HUES64 (cell line): ENCODE measurements around the gene ARMC8.

Experiments used
- H3K27ac ChIP-seq: 2 replicates; pipeline ENCODE4 v1.7.0; 2013; ENCODE audit warnings: low read depth, low read length, inconsistent platforms
- H3K27me3 ChIP-seq: 2 replicates; pipeline ENCODE4 v1.6.1; 2013; ENCODE audit warnings: mild to moderate bottlenecking, low read length; ENCODE audit not compliant: insufficient read depth
- H3K36me3 ChIP-seq: 2 replicates; pipeline ENCODE4 v1.6.1; 2013; ENCODE audit warnings: mild to moderate bottlenecking, low read length; ENCODE audit not compliant: insufficient read depth
- H3K4me1 ChIP-seq: 2 replicates; pipeline ENCODE4 v1.6.1; 2013; ENCODE audit warnings: mild to moderate bottlenecking, low read length, moderate library complexity; ENCODE audit not compliant: insufficient read depth
- H3K4me3 ChIP-seq: 2 replicates; pipeline ENCODE4 v1.5.1; 2013; ENCODE audit warnings: mild to moderate bottlenecking, low read length, moderate library complexity
- H3K9ac ChIP-seq: 2 replicates; pipeline ENCODE4 v1.6.1; 2013; ENCODE audit warnings: mild to moderate bottlenecking, low read depth, low read length
- H3K9me3 ChIP-seq: 2 replicates; pipeline ENCODE4 v1.6.1; 2013; ENCODE audit warnings: low read depth, low read length; ENCODE audit not compliant: insufficient read depth
- WGBS: fragments of 150-250, 120-280 bp; methylation state at CpG from one replicate; pipeline ENCODE4 v1.1.7; 2013; ENCODE audit warnings: missing lambda C conversion rate; 5-methylcytosine and 5-hydroxymethylcytosine counted together

ARMC8 gene

GRCh38 chr3:138331143-138331894, 144.2 kb downstream of the ARMC8 start:
- Histone ChIP-seq H3K27ac (no peak overlapping the region), H3K27me3 (peaks cover 5% of the 10 kb centered on the region; the same call in 1 of the 2 replicates), H3K9ac (no peak overlapping the region), H3K36me3 (no peaks in the 10 kb centered on the region), H3K4me3 (no peak overlapping the region), H3K9me3 (no peaks in the 10 kb centered on the region), H3K4me1 (peaks cover 8% of the 10 kb centered on the region)
- WGBS, result 91% methylated on average over 6 of the region's 6 CpGs

DNA sequence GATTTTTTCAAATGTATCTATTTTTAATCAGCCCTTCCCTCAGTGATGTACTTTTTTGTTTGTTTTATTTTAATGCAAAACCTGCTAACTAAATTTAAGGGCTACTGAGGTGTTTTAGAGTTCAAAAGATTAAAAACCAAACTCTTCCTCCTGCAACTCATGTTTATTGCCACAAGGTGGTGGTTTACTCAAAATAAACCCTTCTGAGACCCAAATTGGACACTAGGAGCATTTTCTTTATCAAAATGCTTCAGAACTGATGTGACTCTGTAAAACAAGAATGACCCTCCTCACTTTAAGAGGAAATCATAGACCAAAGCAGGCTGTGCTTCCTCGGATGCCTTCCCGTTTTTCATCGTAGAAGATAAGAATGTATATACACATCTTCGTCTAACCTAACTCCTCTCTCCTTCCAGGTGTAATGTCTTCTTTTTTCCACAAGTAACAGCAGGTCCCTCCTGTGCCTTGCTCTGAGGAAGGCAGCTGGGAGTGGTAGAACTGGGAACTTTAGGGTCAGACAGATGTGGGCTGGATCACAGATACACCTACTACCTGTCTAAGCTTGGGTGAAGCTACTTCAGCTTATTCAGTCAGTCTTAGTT, 145.5 kb downstream of the ARMC8 start:
- WGBS, result 72% methylated on average over 4 of the region's 4 CpGs
- H3K9me3 ChIP-seq, result no peaks in the 10 kb centered on the region
- H3K9ac ChIP-seq, result no peak overlapping the region
- no peaks in the 10 kb centered on the region for H3K36me3 ChIP-seq
- no peak overlapping the region for H3K4me3 ChIP-seq
- peaks cover 12% of the 10 kb centered on the region for H3K4me1 ChIP-seq
- H3K27me3 ChIP-seq, result peaks cover 5% of the 10 kb centered on the region; the same call in 1 of the 2 replicates
- no peak overlapping the region for H3K27ac ChIP-seq

GRCh38 chr3:138334608-138335007, 147.5 kb downstream of the ARMC8 start:
- no peaks in the 10 kb centered on the region for H3K9me3 ChIP-seq
- no peak overlapping the region for H3K4me3 ChIP-seq
- no peak overlapping the region for H3K9ac ChIP-seq
- H3K27ac ChIP-seq, result no peak overlapping the region
- H3K27me3 ChIP-seq, result no peaks in the 10 kb centered on the region
- H3K36me3 ChIP-seq, result no peaks in the 10 kb centered on the region
- 96% methylated on average over 4 of the region's 4 CpGs for WGBS
- peaks cover 10% of the 10 kb centered on the region for H3K4me1 ChIP-seq

DNA sequence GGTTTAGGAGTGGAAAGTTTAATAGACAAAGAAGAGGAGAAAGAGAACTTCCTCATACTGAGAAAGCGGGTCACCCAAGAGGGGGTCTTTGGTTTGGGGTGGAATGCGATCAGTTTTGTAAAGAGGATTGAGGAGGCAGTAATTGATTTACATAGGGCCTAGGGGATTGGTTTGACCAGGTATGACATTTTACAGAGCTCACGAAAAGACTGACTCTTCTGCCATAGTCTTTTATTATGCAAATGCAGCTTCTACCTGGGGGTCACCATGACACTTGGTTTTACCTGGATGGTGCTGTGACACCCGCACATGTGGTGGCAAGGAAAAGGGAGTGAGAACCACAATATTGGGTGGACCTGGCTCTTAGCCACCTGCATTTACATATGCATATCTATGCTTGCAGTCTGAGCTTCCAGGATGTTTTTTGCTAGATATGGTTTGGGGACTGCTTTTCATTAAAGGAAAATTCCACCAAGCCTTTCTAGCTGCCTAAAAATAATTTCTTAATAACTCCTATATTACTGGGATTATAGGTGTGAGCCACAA, 149.4 kb downstream of the ARMC8 start:
- Histone ChIP-seq H3K9me3 (0 out of 2 replicates have a peak, but pooled peaks cover 4% of the 10 kb centered on the region), H3K36me3 (no peaks in the 10 kb centered on the region), H3K9ac (no peak overlapping the region), H3K4me1 (peaks cover 10% of the 10 kb centered on the region), H3K27me3 (no peaks in the 10 kb centered on the region), H3K27ac (no peak overlapping the region), H3K4me3 (no peak overlapping the region)
- 66% methylated on average over 4 of the region's 4 CpGs for WGBS

- peaks cover 10% of the 10 kb centered on the region for H3K4me1 ChIP-seq
- 94% methylated on average over 5 of the region's 5 CpGs for WGBS
- no peak overlapping the region for H3K9ac ChIP-seq
- no peaks in the 10 kb centered on the region for H3K36me3 ChIP-seq
- H3K27me3 ChIP-seq, result no peaks in the 10 kb centered on the region
- H3K4me3 ChIP-seq, result no peak overlapping the region
- no peak overlapping the region for H3K27ac ChIP-seq
- 0 out of 2 replicates have a peak, but pooled peaks cover 4% of the 10 kb centered on the region for H3K9me3 ChIP-seq
Observed at GRCh38 chr3:138338244-138338643, 151.1 kb downstream of the ARMC8 start.

GRCh38 chr3:138338811-138339210, 151.7 kb downstream of the ARMC8 start:
- Histone ChIP-seq H3K27ac (no peak overlapping the region), H3K4me3 (no peak overlapping the region), H3K9ac (no peak overlapping the region), H3K27me3 (no peaks in the 10 kb centered on the region), H3K9me3 (0 out of 2 replicates have a peak, but pooled peaks cover 4% of the 10 kb centered on the region), H3K4me1 (peaks cover 10% of the 10 kb centered on the region), H3K36me3 (no peaks in the 10 kb centered on the region)
- 89% methylated on average over 5 of the region's 5 CpGs for WGBS

DNA sequence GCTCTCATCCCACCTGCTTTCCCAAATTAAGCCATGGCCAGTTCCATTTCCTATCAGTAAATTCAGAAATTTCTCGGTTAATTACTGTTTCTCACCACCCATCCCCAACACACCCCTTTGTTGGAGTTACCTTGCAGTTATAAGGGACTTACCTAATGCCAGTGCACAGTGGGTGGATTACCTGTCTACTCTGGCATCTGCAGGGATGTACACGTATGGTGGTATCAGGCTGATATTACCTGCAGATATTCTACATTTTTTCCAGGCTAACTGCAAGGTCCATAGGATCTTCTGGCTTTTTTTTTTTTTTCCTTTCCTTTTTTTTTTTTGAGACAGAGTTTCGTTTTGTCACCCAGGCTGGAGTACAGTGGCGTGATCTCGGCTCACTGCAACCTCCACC, 153.4 kb downstream of the ARMC8 start:
- WGBS, result 98% methylated on average over 5 of the region's 5 CpGs
- H3K9me3 ChIP-seq, result 0 out of 2 replicates have a peak, but pooled peaks cover 4% of the 10 kb centered on the region
- no peak overlapping the region for H3K27ac ChIP-seq
- no peaks in the 10 kb centered on the region for H3K36me3 ChIP-seq
- H3K9ac ChIP-seq, result no peak overlapping the region
- no peak overlapping the region for H3K4me3 ChIP-seq
- H3K27me3 ChIP-seq, result no peaks in the 10 kb centered on the region
- peaks cover 10% of the 10 kb centered on the region for H3K4me1 ChIP-seq

- Histone ChIP-seq H3K36me3 (no peaks in the 10 kb centered on the region), H3K27ac (no peak overlapping the region), H3K9ac (no peak overlapping the region), H3K4me1 (no peaks in the 10 kb centered on the region), H3K9me3 (0 out of 2 replicates have a peak, but pooled peaks cover 4% of the 10 kb centered on the region), H3K27me3 (no peaks in the 10 kb centered on the region; the same call in 1 of the 2 replicates), H3K4me3 (no peak overlapping the region)
- 90% methylated on average over 1 of the region's 1 CpG for WGBS
Observed at GRCh38 chr3:138344754-138345153, 157.7 kb downstream of the ARMC8 start.
